H1 (cell line): ENCODE data around the gene CEBPE. TPM values are rescaled to one million over a fixed set of nuclear protein-coding genes. Genes with fewer than 3 reads are reported as not detected.

ENCODE experiments used
- BCL11A ChIP-seq, 2 experiments: IDR thresholded peaks; one replicate each; pipeline ENCODE4 v1.6.1; 2011; ENCODE audit warnings: low read depth in 2 of 2, low read length in 2 of 2, mild to moderate bottlenecking in 2 of 2
- CHD7 ChIP-seq: fragments of 300-600 bp; sonication (generic); IDR thresholded peaks from 2 replicates; pipeline ENCODE4 v1.7.1; 2012; ENCODE audit warnings: low read length, moderate library complexity, mild to moderate bottlenecking, inconsistent platforms; ENCODE audit not compliant: insufficient replicate concordance
- HDAC6 ChIP-seq: IDR thresholded peaks from one replicate; pipeline ENCODE4 v1.7.1; 2012; ENCODE audit warnings: low read depth, mild to moderate bottlenecking, inconsistent platforms, low read length, moderate library complexity
- JUN ChIP-seq: IDR thresholded peaks from 2 replicates; pipeline ENCODE4 v1.6.1; 2011; ENCODE audit warnings: low read depth, mild to moderate bottlenecking, improper control_type of control experiment, low read length
- POLR2AphosphoS5 ChIP-seq: IDR thresholded peaks from 2 replicates; pipeline ENCODE4 v1.6.1; 2011; ENCODE audit warnings: low read depth, low read length
- POU5F1 ChIP-seq: IDR thresholded peaks from 2 replicates; pipeline ENCODE4 v1.6.1; 2011; ENCODE audit warnings: low read depth, mild to moderate bottlenecking, low read length, moderate library complexity
- SIN3A ChIP-seq, 2 experiments: IDR thresholded peaks in 1 of 2; conservative IDR thresholded peaks in 1 of 2; 2 replicates each; pipeline ENCODE4 v1.6.1; 2011 to 2012; ENCODE audit warnings: low read length in 2 of 2, improper control_type of control experiment in 1 of 2, low read depth in 1 of 2, mild to moderate bottlenecking in 1 of 2
- SIX5 ChIP-seq: IDR thresholded peaks from 2 replicates; pipeline ENCODE4 v1.6.1; 2011; ENCODE audit warnings: mild to moderate bottlenecking, low read depth, low read length
- SP2 ChIP-seq: IDR thresholded peaks from 2 replicates; pipeline ENCODE4 v1.6.1; 2012; ENCODE audit warnings: mild to moderate bottlenecking, low read length, inconsistent platforms
- SP4 ChIP-seq: IDR thresholded peaks from 2 replicates; pipeline ENCODE4 v1.6.1; 2012; ENCODE audit warnings: low read length, inconsistent platforms
- TAF7 ChIP-seq: optimal IDR thresholded peaks from 2 replicates; pipeline ENCODE3; 2011; ENCODE audit warnings: low read depth, mild to moderate bottlenecking, inconsistent platforms, low read length, moderate library complexity, borderline replicate concordance
- polyA plus RNA-seq, 7 experiments: library from polyadenylated mRNA; depleted of rRNA in 3 of 7; stranded (reverse) in 5 of 7; unstranded in 2 of 7; fragments of >200 nt in 5 of 7; fragments of 200-250 nt in 2 of 7; gene quantifications; 1 replicate in 5 of 7; 2 replicates in 1 of 7; 4 replicates in 1 of 7; pipeline versions ENCODE4 v1.2.1 to v1.2.3, GENCODE V29; 2011 to 2013; ENCODE audit warnings: missing spikeins in 2 of 7, mixed read lengths in 2 of 7
- total RNA-seq: library from RNA; stranded (reverse); fragmentation: NEBNext Ultra II Directional; extraction: Animal tissue kit (Norgen Biotek cat#: 25700); gene quantifications from 2 replicates; pipeline ENCODE4 v1.2.1, GENCODE V29; 2021

CEBPE gene
- total and polyA plus RNA-seq, 2 of the 8 experiments (the other 6 are each of a cell fraction or from before 2014, with no cell fraction given) = 0.05 TPM; not detected in 1

GRCh38 chr14:23120541-23121251 lies 1.6 kb upstream of the CEBPE start (continued):
- TF ChIP-seq CHD7 = no peak
- TF ChIP-seq POLR2AphosphoS5 = no peak
- TF ChIP-seq SP2 = no peak
- TF ChIP-seq SP4 = no peak
- TF ChIP-seq TAF7 = peak; percentile 68
- peak in 1 of 2 experiments; percentile 83; a peak in 2 of 4 replicates for TF ChIP-seq SIN3A (conservative IDR thresholded peaks at IDR 0.05 in 1 of 2, IDR thresholded peaks at IDR 0.05 in 1 of 2; ENCODE audit: low read depth in 1 of 2, low read length in 2 of 2)
- TF ChIP-seq SIX5 = no peak
- no peak for TF ChIP-seq HDAC6
- TF ChIP-seq JUN = no peak
- no peak; the same call in 1 of the 2 replicates for TF ChIP-seq POU5F1
- no peak for TF ChIP-seq BCL11A (IDR thresholded peaks at IDR 0.05; ENCODE audit: low read depth in 2 of 2, low read length in 2 of 2)
